ENCODE measurements around the gene DNPH1.

- TF ChIP-seq CTCF (IDR thresholded peaks at IDR 0.05) (no peak), POLR2AphosphoS5 (IDR thresholded peaks at IDR 0.05) (no peak)
These were observed 731 bp upstream of the DNPH1 start for GRCh38 chr6:43229803-43230620.

Data from breast epithelium (tissue), 3 donors.